ENCODE measurements around the gene TLCD3B.

The TLCD3B gene

GRCh38 chr16:30030841-30031413, at the start of gene TLCD3B:
TSS of gene TLCD3B (minus strand) at chr16:30031271. CDS start at chr16:30030527, 744 bp downstream.
- no peak for DNase-seq (ENCODE audit: low spot score)

- no peak for DNase-seq (ENCODE audit: low spot score)
Measured at GRCh38 chr16:30079480-30079879, 48.4 kb upstream of the TLCD3B start.

GRCh38 chr16:30078744-30079143, 47.7 kb upstream of the TLCD3B start:
- no peak for DNase-seq (ENCODE audit: low spot score)

- no peak for DNase-seq (ENCODE audit: low spot score)
Measured at GRCh38 chr16:30077656-30078055, 46.6 kb upstream of the TLCD3B start.

GRCh38 chr16:30076276-30076791, 45.3 kb upstream of the TLCD3B start:
- DNase-seq (ENCODE audit: low spot score), result no peak

GRCh38 chr16:30075503-30076275, 44.6 kb upstream of the TLCD3B start, which contains the start of gene PPP4C:
TSS of gene PPP4C (plus strand) at chr16:30075994. CDS start at chr16:30076378, 384 bp downstream.
- DNase-seq (ENCODE audit: low spot score), result peak; percentile 84

- no peak for DNase-seq (ENCODE audit: low spot score)
Measured at GRCh38 chr16:30070490-30070889, 39.4 kb upstream of the TLCD3B start.

- DNase-seq (ENCODE audit: low spot score), result no peak
Measured at GRCh38 chr16:30069611-30070462, 38.8 kb upstream of the TLCD3B start.

- peak; percentile 37 for DNase-seq (ENCODE audit: low spot score)
Measured at GRCh38 chr16:30068750-30069610, 37.9 kb upstream of the TLCD3B start.

- DNase-seq (ENCODE audit: low spot score), result no peak
Measured at GRCh38 chr16:30068333-30068732, 37.3 kb upstream of the TLCD3B start.

GRCh38 chr16:30067584-30067916, 36.5 kb upstream of the TLCD3B start:
- DNase-seq (ENCODE audit: low spot score), result no peak

GRCh38 chr16:30066761-30067583, 35.9 kb upstream of the TLCD3B start:
- DNase-seq (ENCODE audit: low spot score), result no peak

GRCh38 chr16:30065943-30066760, 35.1 kb upstream of the TLCD3B start:
- no peak for DNase-seq (ENCODE audit: low spot score)

- DNase-seq (ENCODE audit: low spot score), result peak; percentile 95
Measured at GRCh38 chr16:30065102-30065942, 34.3 kb upstream of the TLCD3B start, which contains the start of gene ALDOA. TSS of gene ALDOA (plus strand) at chr16:30065760. CDS start at chr16:30066898, 1,138 bp downstream.

- DNase-seq (ENCODE audit: low spot score), result no peak
Measured at GRCh38 chr16:30064729-30065101, 33.6 kb upstream of the TLCD3B start.

GRCh38 chr16:30063893-30064728, 33.0 kb upstream of the TLCD3B start:
- DNase-seq (ENCODE audit: low spot score), result peak; percentile 76

GRCh38 chr16:30063278-30063892, 32.3 kb upstream of the TLCD3B start:
- no peak for DNase-seq (ENCODE audit: low spot score)

Data from CD4-positive, alpha-beta T cell treated with Interleukin-6 at 100 ng/mL for 8 hours (primary cell).